Transverse colon (tissue), 4 donors: ENCODE data around the gene HRH4. TPM values are rescaled to one million over a fixed set of nuclear protein-coding genes. Genes with fewer than 3 reads are reported as not detected.

Experiments used
- DNase-seq: peaks from one replicate; pipeline ENCODE4 v3.0.0-alpha.2; 2019
- H3K27ac ChIP-seq, 4 donors: fragments of 200-600 bp; sonication (generic); 2 replicates each; pipeline ENCODE4 v1.5.1; 2016 to 2018; ENCODE audit warnings: inconsistent platforms in 4 of 4
- H3K27me3 ChIP-seq: fragments of 200-600 bp; sonication (generic); 2 replicates; pipeline ENCODE4 v1.5.1; 2017; ENCODE audit warnings: inconsistent platforms
- H3K36me3 ChIP-seq, 4 donors: fragments of 200-600 bp; sonication (generic); 2 replicates each; pipeline ENCODE4 v1.5.1; 2017 to 2019; ENCODE audit warnings: inconsistent platforms in 4 of 4
- H3K4me1 ChIP-seq, 4 donors: fragments of 200-600 bp; sonication (generic); 2 replicates each; pipeline ENCODE4 v1.5.1; 2017 to 2020; ENCODE audit warnings: inconsistent platforms in 4 of 4
- H3K4me3 ChIP-seq, 4 donors: fragments of 200-600 bp; sonication (generic); 1 replicate in 1 of 4; 2 replicates in 3 of 4; pipeline versions ENCODE4 v1.5.1 to v1.6.1; 2017 to 2019; ENCODE audit warnings: inconsistent platforms in 4 of 4
- H3K9me3 ChIP-seq, 2 donors: fragments of 200-600 bp; sonication (generic); 2 replicates each; pipeline ENCODE4 v1.5.1; 2017 to 2019; ENCODE audit warnings: inconsistent platforms in 2 of 2
- EP300 ChIP-seq: sonication (generic); formaldehyde crosslinking; IDR thresholded peaks from one replicate; pipeline ENCODE4 v1.6.1; 2017; ENCODE audit warnings: antibody characterized with exemption, low read depth
- POLR2A ChIP-seq: fragments of 450-650 bp; IDR thresholded peaks from one replicate; pipeline ENCODE4 v1.6.1; 2016; ENCODE audit warnings: antibody characterized with exemption, mild to moderate bottlenecking, moderate library complexity
- POLR2AphosphoS5 ChIP-seq, 3 donors: sonication (generic); formaldehyde crosslinking; IDR thresholded peaks; one replicate each; pipeline ENCODE4 v1.6.1; 2016; ENCODE audit warnings: antibody characterized with exemption in 3 of 3
- WGBS, 2 donors: methylation state at CpG; one replicate each; pipeline ENCODE4 v1.1.5; 2018; ENCODE audit warnings: low coverage in 1 of 2; 5-methylcytosine and 5-hydroxymethylcytosine counted together
- in situ Hi-C, 4 donors: fragments of 200-750 bp; cut with MboI; loops; one replicate each; pipeline versions ENCODE4 v1.15.0 to v1.15.1; 2017; ENCODE audit warnings: low sequenced_read_pairs in 3 of 4, low pct_ligation_motif_present in 1 of 4, low pct_unique_long_range_greater_than_20kb in 1 of 4
- intact Hi-C: fragments of 100-400 bp; cut with DNase I; formaldehyde crosslinking; loops from one replicate; pipeline ENCODE4 v1.15.1; 2023; ENCODE audit warnings: low total_unique reads
- total RNA-seq, 4 donors: library from RNA; depleted of rRNA; stranded (reverse); fragments of >200 nt; gene quantifications; one replicate each; pipeline ENCODE4 v1.1.0, GENCODE V29; 2016
- TF ChIP-seq, protein P1 (sequence below), 5 experiments: fragments of 200-600 bp in 3 of 5; fragments of 450-650 bp in 2 of 5; sonication (generic) in 3 of 5; IDR thresholded peaks; 1 replicate in 2 of 5; 2 replicates in 3 of 5; pipeline ENCODE4 v1.5.1; 2016 to 2017; ENCODE audit warnings: antibody characterized with exemption in 5 of 5, inconsistent platforms in 3 of 5, mild to moderate bottlenecking in 2 of 5, moderate library complexity in 1 of 5

The HRH4 gene
- total RNA-seq, 4 donors from 2014 or later: not detected

DNA sequence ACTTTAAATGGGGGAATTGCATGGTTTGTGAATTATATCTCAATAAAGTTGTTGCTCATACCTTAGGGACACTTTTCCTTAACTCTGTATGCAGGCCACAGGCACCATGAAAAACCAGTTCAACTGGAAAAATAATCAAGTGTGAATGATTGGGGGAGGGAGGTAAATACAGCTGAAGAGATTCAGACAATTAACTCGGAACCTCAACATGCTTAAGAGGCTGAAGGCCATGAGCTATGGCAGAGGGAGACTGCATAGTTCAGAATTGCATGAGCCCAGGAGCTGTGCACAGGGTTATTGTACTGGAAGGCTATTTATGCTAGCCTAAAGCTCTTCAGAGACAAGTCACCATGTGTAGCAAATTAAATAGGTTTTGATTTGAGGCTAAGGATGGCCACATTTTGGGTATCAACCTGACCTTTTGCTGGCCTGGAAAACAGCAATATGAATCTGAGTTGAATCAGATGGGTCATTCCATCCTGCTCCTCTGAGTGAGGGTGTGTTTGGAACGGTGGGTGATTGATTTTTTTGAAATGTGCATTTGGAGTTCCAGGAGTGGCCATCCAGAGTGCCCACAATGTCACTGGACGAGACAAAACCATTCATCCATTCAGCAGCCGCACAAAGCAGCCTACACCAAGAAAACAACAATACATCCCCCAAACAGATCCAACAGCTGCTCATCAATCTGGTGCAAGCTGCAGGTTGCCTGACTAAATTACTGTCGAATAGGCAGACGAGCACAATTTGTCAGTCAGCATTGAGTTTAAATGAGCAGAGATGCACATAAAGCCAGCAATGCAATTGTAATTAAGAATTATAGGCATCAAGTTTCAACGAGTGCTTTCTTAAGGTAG, 42.5 kb downstream of the HRH4 start:
- Histone ChIP-seq H3K4me1 (no peaks in the 10 kb centered on the region), H3K4me3 (no peak overlapping the region), H3K9me3 (no peaks in the 10 kb centered on the region), H3K27me3 (no peaks in the 10 kb centered on the region), H3K36me3 (no peaks in the 10 kb centered on the region), H3K27ac (no peak overlapping the region)
- no peak for TF ChIP-seq POLR2A
- TF ChIP-seq EP300: no peak
- TF ChIP-seq POLR2AphosphoS5 (IDR thresholded peaks at IDR 0.05): no peak
- TF ChIP-seq, protein P1, sequence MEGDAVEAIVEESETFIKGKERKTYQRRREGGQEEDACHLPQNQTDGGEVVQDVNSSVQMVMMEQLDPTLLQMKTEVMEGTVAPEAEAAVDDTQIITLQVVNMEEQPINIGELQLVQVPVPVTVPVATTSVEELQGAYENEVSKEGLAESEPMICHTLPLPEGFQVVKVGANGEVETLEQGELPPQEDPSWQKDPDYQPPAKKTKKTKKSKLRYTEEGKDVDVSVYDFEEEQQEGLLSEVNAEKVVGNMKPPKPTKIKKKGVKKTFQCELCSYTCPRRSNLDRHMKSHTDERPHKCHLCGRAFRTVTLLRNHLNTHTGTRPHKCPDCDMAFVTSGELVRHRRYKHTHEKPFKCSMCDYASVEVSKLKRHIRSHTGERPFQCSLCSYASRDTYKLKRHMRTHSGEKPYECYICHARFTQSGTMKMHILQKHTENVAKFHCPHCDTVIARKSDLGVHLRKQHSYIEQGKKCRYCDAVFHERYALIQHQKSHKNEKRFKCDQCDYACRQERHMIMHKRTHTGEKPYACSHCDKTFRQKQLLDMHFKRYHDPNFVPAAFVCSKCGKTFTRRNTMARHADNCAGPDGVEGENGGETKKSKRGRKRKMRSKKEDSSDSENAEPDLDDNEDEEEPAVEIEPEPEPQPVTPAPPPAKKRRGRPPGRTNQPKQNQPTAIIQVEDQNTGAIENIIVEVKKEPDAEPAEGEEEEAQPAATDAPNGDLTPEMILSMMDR (IDR thresholded peaks at IDR 0.05): no peak
- intact Hi-C loops: no loop called here
- DNase-seq: no peak
- in situ Hi-C loops: no loop called here
- WGBS, 2 donors: 68 to 79% methylated on average over 3 to 7 of the region's 7 CpGs

DNA sequence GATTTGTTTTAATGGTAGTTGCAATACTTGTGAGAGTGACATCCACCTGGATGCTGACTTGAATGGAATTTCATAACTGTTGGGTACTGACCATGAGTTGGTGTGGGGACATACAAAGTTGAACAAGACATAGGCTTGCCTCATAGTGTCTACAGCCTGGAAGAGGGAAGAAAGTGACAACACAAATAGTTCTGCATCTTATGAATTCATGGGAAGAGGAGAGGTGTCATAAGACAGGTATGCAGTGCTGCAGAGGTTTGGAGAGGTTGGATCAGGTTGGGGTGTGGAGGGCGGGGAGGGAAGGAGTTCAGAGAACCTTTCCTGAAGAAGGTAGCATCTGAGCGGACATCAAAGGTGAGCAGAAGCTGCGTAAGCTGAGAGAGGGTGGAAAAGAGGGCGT, 44.0 kb downstream of the HRH4 start:
- intact Hi-C loops: no loop called here
- Histone ChIP-seq H3K4me3 (no peak overlapping the region), H3K9me3 (no peaks in the 10 kb centered on the region), H3K4me1 (no peaks in the 10 kb centered on the region), H3K27me3 (no peaks in the 10 kb centered on the region), H3K36me3 (no peaks in the 10 kb centered on the region), H3K27ac (no peak overlapping the region)
- DNase-seq: no peak
- 84 to 87% methylated on average over 4 of the region's 4 CpGs for WGBS, 2 donors
- in situ Hi-C loops: no loop called here
- TF ChIP-seq POLR2A (no peak), EP300 (no peak), POLR2AphosphoS5 (IDR thresholded peaks at IDR 0.05) (no peak)
- TF ChIP-seq, protein P1 (IDR thresholded peaks at IDR 0.05): no peak

DNA sequence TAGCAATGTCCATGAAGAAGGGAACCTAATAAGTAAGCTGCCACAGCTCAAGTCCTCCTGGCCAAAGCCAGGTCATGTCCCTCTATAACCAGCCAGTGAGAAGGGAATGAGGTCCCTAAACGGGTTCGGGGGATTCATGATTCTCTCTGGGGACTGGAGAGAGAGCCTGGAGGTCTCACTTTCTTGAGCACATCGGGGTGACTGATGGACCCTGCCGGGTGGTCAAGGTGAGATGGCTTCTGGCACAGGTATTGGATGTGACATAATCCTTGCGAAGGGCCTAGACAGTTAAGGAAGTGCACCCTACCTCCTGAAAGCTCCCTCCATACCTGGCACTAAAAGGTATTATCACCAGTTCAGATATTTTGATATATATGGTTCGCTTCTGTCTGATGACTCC, 45.7 kb downstream of the HRH4 start:
- WGBS, 2 donors: 91 to 100% methylated on average over 3 to 6 of the region's 6 CpGs
- DNase-seq: no peak
- Histone ChIP-seq H3K27me3 (no peaks in the 10 kb centered on the region), H3K9me3 (no peaks in the 10 kb centered on the region), H3K4me3 (no peak overlapping the region), H3K36me3 (no peaks in the 10 kb centered on the region), H3K27ac (no peak overlapping the region), H3K4me1 (no peaks in the 10 kb centered on the region)
- intact Hi-C loops (no loop called here), in situ Hi-C loops (no loop called here)
- no peak for TF ChIP-seq POLR2A
- TF ChIP-seq POLR2AphosphoS5 (IDR thresholded peaks at IDR 0.05): no peak
- TF ChIP-seq, protein P1 (IDR thresholded peaks at IDR 0.05): no peak
- no peak for TF ChIP-seq EP300

DNA sequence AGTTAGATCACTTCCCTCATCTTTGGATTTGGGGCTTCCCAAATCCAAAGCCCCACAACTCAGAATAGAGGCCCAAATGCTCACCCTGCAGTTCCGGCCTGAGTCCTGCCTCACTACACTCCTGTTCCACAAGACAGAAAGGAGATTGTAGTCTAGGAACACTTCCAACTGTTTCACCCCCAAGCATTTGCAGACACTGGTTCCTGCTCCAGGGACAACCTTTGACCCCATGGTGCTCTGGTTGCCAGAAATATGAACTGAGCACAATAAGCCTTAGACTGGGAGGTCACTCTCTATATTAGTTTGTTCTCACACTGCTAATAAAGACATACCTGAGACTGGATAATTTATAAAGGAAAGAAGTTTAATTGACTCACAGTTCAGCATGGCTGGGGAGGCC, 49.0 kb downstream of the HRH4 start:
- H3K4me3 ChIP-seq: no peak overlapping the region
- no peak overlapping the region for H3K27ac ChIP-seq
- intact Hi-C loops: no loop called here
- WGBS, 2 donors: 62% methylated on average over 1 of the region's 1 CpG; no CpG with 5 or more reads in 1 of the 2 donors
- TF ChIP-seq POLR2A: no peak
- no peak for DNase-seq
- no peaks in the 10 kb centered on the region for H3K9me3 ChIP-seq
- in situ Hi-C loops: no loop called here
- H3K4me1 ChIP-seq: no peaks in the 10 kb centered on the region
- no peaks in the 10 kb centered on the region for H3K36me3 ChIP-seq
- no peaks in the 10 kb centered on the region for H3K27me3 ChIP-seq
